Measurements from ENCODE around the gene PRDM16.

GRCh38 chr1:3065797-3066196 is 3.2 kb upstream of the PRDM16 start:
- TF ChIP-seq CTCF (IDR thresholded peaks at IDR 0.05; ENCODE audit: borderline replicate concordance, extremely low read depth, low read length, poor library complexity, severe bottlenecking): no peak
- TF ChIP-seq EZH2 (IDR thresholded peaks at IDR 0.05; ENCODE audit: borderline replicate concordance, low read depth, low read length, severe bottlenecking): no peak
